UCSD-AML1 (cell line): ENCODE results near the gene WNT2.

Experiments
- DNase-seq: peaks from one replicate; lab custom pipeline; 2025; ENCODE audit not compliant: unreplicated experiment; lab: John Stamatoyannopoulos, UW

The WNT2 gene

DNA sequence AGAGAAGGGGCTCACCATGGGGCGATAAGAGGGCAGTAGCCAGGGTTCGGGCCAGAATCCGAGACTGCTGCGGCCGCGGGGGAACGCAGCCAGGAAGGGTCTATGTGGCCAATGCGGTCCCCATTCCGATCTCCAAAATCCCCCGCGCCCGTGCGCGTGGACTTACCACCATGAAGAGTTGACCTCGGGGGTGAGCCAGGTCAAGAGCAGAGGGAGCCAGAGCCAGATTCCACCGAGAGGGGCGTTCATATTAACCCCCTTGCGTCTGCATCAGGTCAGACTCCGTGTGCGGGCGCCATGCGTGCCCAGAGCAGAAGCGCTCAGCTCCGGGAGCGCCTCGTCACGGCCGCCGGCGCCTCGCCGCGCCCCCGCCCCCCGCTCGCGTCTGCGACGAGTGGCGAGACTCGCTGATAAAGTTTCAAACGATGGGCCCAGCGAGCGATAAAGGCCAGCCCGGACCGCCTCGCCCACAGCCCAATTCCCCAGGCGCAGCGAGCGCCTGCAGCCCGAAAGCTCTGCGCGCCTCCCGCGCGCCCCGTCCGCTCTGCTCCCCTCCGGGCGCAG, at the start of gene WNT2:
TSS of gene WNT2 (minus strand) at position 318 of the 564 bp plus-strand sequence. CDS start at position 249, 69 bp downstream.
- DNase-seq: no peak

DNA sequence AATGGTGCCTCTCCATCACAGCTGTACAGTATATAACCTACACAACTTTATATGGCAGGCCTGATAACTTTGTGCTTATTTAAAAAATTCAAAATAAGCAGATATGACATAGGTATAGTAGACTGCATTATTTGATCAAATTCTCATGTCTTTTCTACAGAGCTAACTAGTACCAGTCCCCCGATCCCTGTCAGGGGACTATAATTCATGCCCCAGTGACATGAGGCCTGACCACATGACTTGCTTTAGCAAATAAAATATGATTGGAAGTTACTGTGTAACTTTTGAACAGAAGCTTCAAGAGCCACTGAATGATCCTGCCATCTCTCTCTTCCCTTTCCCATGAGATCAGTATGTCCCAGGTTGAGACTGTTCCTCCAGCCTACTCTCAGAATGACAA, 49.2 kb upstream of the WNT2 start:
- no peak for DNase-seq

DNA sequence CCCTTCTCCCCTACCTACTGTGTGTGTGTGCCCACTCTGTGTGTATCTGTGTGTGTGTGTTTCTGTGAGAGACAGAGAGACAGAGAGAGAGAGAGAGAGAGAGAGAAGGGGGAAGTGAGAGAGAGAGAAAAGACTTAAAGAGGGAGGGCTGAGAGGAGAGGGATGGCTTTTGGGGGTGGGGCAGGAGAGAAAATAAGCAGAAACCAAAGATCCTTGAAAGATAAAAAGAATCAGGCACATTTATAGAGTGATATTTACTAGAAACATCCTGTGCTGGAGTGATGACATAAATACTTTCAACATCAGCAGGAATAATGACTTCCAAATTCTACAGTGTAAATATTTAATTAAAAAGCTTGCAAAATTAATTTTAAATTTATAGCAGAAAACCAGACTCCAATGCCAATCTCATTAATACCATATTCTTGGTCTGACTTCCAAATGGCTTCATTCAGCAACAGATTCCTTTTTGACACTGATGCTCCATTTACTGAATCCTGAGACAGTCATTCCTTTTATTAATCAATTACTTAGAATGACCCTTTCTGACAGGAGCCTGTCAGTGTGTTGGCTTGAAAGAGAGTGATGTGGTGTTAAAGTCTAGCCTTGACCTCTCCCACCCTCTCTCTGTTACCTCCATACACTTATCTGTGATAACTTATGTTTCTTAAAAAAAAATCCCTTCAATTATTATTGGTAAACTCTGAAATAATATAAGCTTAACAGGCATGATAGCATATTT, 41.7 kb upstream of the WNT2 start:
- no peak for DNase-seq

DNA sequence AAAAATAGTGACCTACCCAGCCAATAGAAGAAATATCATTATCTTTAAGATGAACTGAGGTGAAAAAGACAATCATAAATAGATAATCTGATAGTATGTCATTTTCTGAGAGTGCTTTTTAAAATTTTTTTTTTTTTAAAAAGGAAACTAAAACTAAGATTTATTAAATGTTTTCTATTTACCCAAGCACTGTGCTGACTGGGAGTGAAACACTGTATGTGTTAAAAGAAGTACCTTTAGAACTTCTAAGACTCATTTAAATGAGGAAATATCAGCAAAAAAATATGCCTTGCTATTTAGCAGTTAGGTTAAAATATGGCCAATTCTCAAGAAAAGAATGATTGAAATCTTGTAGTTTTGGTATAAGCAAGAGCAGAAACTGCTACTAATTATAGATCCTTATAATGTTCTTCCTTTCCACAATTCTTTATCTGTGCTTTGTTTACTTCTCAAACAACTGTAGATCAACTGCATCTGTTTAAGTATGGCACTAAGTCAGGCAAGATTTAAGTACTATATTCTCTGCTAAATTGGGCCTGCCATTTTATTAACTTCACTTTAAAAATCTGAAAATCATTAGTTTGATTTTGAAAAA, 39.5 kb upstream of the WNT2 start:
- DNase-seq: no peak

DNA sequence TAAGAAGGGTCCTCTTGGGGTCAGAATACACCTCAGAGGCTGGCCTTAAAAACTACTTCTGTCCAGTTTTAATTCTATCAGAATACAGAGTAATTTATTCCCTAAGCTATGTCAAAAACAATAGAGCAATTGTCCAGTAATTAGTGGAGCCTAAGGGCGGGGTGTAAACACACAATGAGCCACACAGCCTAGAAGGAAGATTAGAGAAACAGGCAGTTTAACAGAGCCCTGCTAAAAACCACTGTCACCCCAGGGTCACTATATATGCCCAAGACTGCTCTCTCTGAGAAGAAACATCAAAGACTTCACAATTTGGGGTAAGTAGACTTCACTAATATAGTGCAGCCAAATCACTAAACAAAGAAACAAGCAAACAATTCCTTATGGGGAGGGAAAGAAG, 27.2 kb upstream of the WNT2 start:
- no peak for DNase-seq

DNA sequence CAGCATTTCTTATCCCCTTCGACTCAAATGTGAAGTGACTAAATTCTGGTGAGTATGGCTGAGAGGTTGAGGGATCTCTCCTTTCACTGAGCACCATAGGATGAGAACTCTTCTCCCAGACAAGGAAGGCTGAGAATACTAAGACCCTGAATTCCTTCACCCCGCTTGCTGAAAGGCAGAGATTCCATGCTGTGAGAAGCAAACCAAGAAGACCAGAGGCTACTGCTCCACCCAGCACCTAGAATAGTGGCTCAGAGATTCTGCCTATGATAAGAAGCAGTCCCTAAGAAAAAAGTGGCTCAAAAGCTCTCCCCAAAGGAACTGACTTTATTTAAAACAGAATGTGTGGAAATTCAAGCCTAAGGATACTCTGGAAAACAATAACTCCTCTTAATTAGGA, 26.7 kb upstream of the WNT2 start:
- no peak for DNase-seq

DNA sequence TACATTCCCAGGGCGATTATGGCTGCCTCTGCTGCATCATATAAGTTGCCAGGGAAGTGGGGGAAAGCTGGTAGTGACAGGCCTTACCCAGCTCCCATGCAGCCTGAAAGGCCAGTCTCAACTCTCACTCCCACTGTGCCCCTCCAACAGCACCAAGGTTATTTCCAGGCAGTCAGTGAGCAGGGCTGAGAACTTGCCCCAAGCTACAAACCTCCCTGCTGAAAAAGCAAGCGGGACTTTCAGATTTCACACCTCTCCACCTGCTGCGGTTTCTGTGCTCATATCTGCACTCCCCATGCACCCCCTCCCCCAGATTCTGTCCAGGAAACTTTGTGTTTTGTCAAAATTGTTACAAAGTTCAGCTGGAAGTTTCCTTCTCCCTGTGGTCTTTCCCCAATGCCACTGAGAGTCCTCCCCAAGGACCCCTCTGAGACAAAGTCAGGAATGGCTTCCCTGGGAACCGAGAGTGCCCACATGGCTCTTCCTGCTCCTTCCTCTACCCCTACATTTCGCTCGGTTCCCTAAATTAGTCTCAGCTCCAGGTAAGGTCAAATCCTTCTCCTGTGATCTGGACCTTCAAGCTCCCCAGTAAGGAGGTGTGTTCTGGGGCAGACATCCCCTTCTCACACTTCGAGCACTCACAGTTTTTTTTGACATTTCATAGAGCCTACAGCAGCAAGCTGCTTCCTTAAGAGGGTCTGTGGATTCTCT, 25.3 kb upstream of the WNT2 start:
- no peak for DNase-seq

DNA sequence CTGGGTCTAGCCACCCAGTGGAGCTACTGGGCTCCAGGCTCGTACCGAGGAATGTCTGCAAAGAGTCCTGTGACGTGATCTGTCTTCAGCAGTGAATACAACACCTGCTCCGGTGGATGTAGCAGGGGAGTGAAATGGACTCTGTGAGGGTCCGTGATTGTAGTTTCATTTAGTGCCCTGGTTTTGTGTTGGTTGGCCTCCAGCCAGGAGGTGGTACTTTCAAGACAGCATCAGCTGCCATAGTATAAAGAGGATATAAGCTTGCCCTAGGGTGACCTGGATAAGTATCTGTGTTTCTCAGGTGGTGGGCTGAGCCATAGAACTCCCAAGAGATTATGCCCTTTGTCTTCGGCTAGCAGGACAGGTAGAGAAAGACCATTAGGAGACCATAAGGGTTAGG, 24.6 kb upstream of the WNT2 start:
- DNase-seq: no peak

DNA sequence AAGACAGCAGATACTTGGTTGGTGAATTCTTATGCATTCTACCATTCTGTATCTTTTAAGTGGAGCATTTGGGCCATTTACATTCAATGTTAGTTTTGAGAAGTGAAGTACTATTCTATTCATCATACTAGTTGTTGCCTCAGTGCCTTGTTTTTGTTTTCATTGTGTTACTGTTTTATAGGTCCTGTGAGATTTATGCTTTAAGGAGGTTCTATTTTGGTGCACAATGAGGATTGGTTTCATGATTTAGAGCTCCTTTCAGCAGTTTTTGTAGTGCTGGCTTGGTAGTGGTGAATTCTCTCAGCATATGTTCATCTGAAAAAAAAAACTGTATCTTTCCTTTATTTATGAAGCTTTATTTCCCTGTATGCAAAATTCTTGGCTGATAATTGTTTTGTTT, 23.3 kb upstream of the WNT2 start:
- DNase-seq: no peak

DNA sequence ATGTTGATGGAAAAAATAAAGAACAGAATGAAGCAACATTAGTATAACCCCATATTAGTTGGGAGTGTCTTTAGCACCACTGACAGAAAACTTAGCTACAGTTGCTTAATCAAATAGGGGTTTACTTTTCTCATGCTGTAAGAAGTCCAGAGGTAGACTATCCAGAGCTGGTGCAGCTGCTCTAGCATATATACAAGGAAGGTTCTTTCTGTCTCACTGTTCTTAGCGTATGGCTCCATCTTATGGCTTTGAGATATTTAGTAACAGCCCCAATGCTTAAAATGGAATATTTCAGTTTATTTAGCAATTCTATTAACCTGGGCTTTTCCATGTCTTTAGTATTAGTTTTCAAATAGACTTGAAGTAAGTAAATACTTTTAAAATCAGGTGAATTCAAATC, 15.2 kb upstream of the WNT2 start:
- no peak for DNase-seq

DNA sequence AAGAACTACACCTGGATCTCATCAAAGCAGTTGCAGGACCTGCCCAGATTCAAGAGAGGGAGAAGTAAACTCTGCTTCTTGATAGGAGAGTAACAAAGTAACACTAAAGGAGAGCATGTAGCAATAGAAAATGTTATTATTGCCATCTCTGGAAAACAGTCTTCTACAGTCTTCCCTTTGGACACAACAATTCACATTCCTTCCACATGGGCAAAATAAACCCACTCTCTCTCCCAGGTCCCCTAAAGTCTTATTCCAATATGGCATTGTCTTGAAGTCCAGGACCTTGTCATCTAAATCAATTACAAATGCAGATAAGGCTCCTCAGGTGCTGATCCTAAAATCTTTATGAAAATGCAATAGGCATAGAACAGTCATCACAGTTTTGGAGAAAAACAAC, 10.3 kb upstream of the WNT2 start:
- no peak for DNase-seq

DNA sequence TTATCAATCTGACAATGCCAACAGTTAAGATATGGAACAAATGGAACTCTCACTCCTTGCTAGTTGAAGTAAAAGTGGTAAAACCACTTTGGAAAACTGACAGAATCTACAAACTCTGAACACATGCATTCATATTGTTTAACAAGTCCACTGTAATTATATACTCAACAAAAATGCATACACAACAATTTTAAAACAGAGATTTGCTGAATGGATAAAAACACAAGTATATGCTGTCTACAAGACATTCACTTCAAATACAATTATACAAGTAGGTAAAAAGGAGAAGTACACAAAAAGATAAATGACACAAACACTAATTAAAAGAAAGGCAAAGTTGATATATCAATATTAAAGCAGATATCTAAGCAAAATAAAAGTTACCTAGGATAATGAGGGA, 9.2 kb upstream of the WNT2 start:
- no peak for DNase-seq

DNA sequence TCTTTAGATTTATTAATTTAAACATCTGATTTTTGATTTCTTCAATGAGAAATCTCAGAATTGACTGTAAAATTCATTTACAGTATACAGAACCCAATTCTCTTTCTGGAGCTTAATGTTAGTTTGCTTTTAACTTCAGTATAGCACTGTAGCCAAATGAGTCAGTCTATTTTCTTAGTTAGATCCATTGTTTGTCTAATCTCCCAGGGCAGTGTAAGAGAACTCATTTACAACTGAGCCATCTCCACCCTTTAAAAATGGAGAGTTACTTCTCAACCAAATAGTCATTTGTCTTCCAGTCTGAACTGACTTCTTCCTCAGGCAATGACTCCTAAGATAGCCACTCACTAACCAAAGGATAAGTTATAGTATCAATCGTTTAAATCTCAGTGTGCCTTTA, 3.0 kb upstream of the WNT2 start:
- no peak for DNase-seq

DNA sequence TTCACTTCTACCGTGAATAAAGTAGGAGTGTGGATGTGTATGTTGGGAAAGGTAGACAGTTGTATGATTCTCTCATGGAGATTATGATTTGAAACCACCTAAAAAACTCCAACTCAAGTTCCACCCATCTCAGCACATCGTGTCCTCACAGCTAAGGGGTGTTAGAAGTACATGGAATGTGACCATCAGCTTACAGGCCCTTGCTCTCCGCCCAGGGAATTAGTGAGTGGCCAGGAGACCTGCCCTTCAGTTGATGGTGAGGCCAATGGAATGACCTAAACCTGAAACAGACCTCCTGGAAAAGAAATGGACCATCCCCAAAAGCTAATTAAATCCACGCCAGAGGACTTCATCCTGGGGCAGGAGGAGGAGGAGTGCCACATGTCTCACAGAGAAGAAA, 2.1 kb upstream of the WNT2 start:
- no peak for DNase-seq

DNA sequence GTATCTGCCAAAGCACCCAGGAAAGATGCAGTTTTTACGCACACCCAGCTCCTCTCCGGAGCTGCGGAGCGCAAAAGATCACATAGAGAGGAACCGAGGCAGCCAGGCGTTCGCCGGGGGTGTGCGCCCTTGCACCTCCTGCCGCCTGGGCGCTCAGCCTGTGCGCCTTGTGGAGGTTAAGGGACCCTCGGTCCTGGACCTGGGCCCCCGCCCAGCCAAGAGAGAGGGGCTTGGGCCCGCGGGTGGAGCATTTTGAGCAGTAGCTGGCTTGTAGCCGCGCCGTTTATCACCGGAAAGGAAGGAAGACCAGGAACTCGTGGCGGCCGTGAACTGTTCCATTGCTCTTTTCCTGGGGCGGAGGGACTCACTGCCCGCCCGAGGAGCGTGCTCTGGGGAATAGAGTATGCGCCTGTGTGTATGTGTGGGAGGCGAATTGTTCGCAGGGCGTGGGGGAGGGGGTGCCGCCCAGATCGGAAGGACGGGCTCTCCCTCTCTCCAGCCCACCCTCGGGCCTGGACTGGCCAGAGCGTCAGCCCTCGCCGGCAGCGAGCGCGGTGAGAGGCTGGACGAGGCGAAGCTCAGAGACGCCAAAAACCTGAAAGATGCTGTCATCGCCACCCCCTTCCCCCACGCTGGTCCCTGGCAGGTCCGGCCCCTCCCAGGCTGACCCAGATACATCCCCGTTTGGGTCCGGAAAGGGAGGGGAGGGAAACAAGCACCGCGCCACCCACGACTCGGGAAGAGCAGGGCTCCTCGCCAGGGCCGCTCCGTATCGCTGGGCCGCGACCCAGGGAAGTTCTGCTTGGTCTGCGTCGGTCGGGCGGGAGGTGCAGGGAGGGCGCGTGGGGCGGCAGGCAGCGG, 1.2 kb upstream of the WNT2 start:
- DNase-seq: no peak

DNA sequence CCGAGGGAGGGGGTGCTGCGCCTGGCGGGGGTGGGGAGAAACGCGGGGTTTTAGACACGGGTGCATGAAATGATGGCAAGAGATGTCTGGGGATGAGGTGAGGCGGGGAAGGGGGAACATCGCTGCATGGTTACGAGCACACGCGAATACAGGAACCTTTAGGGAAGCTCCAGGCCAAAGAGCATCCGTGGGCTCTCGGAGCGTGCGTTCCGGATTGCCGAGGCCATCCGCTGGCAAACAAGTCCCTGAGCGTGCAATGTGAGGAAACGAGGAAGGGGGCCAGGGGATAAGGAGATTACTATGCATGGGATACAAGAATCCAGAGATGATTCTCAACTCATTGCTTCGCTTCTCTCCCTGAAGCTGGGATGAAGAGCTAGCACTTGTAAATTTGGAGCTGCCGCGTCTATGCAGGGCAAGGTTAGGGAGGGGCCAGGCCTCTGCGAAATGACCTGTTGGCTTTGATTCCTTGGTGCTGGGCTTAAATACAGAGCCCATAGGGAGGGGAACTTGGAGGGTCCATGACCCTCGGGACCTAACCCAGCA, 520 bp upstream of the WNT2 start:
- no peak for DNase-seq

DNA sequence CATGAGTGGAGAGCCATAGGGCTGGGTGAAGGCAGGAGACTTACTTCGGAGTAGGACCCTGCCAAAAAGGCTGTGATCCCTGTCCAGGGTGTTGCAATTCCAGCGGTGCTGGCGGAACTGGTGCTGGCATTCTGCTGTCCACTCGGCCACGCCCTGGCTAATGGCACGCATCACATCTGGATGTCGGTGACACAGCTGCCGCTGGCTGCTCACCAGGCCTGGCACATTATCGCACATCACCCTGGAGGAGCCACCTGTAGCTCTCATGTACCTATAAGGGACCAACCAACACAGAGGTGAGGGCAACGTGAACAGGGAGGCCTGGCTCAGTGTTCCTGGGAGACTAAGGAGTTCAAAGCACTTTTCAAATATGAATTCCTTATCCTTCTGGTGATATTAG, 2.3 kb downstream of the WNT2 start:
- DNase-seq: no peak

DNA sequence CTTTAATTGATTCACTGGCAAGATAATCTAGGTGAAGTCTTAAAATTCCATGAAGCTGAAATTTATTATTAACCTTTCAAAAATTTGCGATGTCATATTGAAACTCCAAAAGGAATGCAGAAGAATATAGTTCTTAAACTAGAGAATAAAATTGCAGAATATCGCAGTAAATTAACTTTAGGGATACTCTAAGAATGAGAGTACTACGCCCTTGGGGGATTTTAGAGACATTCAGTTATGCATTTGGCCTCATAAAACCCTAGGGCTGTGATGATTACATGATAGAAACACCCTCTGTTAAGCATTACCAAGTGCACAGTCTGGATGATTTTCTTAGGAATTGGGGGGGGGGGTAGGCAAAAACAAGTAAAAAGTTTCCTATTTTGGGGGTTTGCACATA, 3.7 kb downstream of the WNT2 start:
- no peak for DNase-seq

DNA sequence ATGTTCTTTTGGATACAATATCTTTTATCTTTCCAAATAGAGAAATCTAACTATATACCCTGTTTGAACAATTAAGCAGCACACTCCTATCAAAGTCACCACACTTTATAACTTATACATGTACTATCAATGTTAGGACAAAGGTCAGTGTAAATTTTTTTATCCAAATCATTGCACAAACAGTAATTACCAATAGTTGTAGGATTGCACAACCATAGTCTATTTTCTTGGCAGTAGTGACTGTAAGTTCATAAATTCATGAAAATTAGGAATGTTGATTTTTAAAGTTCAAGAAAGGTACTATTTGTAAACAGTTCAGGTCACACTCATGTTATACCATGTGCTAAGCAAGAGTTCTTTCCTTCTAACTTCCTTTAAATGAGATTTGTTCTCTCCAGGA, 9.3 kb downstream of the WNT2 start:
- no peak for DNase-seq

DNA sequence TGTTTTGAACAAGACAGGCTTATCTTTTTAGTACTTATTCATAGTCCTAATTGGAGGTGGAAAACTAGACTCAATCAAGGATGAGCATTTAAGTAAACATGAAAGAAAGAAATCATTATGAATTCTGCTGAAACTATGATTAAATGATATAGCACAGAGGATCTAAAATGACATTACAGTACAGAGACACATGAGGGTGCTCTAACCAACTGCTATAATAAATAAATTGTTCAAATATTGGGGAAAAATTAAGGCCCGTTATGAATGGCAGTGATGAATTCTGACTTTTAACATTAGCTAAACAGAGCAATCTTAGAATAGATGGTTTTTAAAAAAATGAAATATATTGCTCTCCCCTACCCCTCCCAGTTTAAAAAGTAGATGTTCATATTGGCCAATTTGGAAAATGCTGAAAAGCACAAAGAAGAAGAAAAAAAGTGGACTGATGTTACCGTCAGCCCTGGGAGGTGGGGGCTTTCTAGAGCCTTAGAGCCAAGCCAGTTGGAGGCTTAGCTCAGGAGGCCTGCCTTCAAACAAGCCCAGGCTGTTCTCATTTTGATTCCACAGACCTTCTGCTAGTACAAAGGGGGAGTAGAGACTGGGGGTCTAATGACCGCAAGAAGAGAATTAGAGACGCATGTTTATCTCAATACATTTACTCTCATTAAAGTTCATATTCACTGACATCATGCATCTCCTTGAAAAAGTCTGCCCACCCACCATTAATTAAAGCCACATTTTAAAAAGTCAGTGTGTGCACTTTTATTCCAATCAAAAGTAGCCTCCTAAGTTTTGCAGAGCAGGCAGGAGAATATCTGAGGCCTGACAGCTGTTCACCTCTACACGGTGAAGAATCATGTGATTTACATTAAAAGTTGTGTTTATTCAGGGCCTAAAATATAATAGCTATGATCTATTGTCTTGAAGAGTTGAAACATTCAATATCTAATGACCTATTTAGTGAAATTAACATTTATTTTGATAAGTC, 10.0 kb downstream of the WNT2 start:
- no peak for DNase-seq
